Measurements from ENCODE around the gene ZNF320. TPM values are rescaled to one million over a fixed set of nuclear protein-coding genes. Genes with fewer than 3 reads are reported as not detected.
A peak's percentile ranks its signal among the peaks of the same experiment; 100 is the strongest.
"Not testable (repeated sequence)": the region's sequence is repeated elsewhere in the genome, so short reads cannot be mapped to it uniquely, and the experiment has no call there.

The ZNF320 gene
- total and polyA plus RNA-seq, 9 of the 15 experiments (the other 6 are each of a cell fraction or from before 2014, with no cell fraction given), result 5.4 to 25.6 (median 11.7) TPM

DNA sequence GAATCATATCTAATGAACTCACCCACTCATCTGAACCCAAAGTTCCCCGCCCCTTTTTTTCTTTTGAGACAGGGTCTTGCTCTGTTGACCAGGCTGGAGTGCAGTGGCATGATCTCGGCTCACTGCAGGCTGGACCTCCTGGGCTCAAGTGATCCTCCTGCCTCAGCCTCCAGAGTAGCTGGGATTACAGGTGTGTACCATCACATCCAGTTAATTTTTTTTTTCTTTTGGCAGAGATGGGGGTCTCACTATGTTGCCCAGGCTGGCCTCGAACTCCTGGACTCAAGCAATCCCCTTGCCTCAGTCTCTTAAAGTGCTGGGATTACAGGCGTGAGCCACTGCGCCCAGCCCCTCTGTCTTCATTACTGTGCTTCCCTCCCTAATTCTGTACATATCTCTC, 43.5 kb upstream of the ZNF320 start:
- BruUV-seq (replicated peaks); H3K27ac ChIP-seq (ENCODE audit: extremely low read depth, low read depth, low read length); DNase-seq (ENCODE audit: extremely low read depth in 1 of 4, low spot score in 3 of 4); H3K27me3 ChIP-seq (ENCODE audit: control insufficient read depth in 2 of 2, insufficient read depth in 2 of 2, low read length in 2 of 2); in situ Hi-C loops (cut with MboI); H4K20me1 ChIP-seq (replicated peaks; ENCODE audit: control insufficient read depth, insufficient read depth, low read length); intact Hi-C loops (cut with micrococcal nuclease); H3K9me3 ChIP-seq (replicated peaks; ENCODE audit: control insufficient read depth, insufficient read depth, low read depth, low read length); H3K9me1 ChIP-seq (ENCODE audit: control insufficient read depth, insufficient read depth, low read length); FAIRE-seq; CTCF ChIA-PET (ENCODE audit: low intra/inter-chr PET ratio); H2AFZ ChIP-seq (ENCODE audit: low read depth, low read length); ATAC-seq: not testable (repeated sequence)
- Histone ChIP-seq H3K4me1 (replicated peaks in 1 of 2; ENCODE audit: control insufficient read depth in 2 of 2, insufficient read depth in 2 of 2, low read length in 2 of 2) (peaks cover 28 to 41% of the 10 kb centered on the region in 2 experiments), H3K36me3 (ENCODE audit: control insufficient read depth, insufficient read depth, low read length) (peaks cover 18% of the 10 kb centered on the region; the same call in 2 of the 3 replicates), H3K9ac (ENCODE audit: insufficient read depth in 1 of 2, low read depth in 2 of 2, low read length in 2 of 2) (0 out of 4 replicates have a peak overlapping the region, but pooled peaks of 1 of the 2 experiments have one; percentile 24), H3K79me2 (ENCODE audit: control insufficient read depth, insufficient read depth, low read length) (peaks cover 62% of the 10 kb centered on the region), H3K4me3 (peak overlapping the region; percentile 95), H3K4me2 (ENCODE audit: insufficient read depth, low read length) (peak overlapping the region; percentile 87)
- WGBS (ENCODE audit: insufficient coverage, low coverage, missing lambda C conversion rate), result 37% methylated on average over 5 of the region's 5 CpGs
- TF ChIP-seq ZNF121 (CRISPR knock-in tag; conservative IDR thresholded peaks at IDR 0.05), result peak; percentile 66
- TF ChIP-seq BCOR (IDR thresholded peaks at IDR 0.05), result peak; percentile 28; the same call in 1 of the 2 replicates
- POLR2A ChIA-PET, result interaction anchor here (0.6 to 1.4 kb wide), 2 partner anchors 17 to 632 kb away, joined by 3 to 4 read pairs; no protein-coding TSS in a partner anchor

DNA sequence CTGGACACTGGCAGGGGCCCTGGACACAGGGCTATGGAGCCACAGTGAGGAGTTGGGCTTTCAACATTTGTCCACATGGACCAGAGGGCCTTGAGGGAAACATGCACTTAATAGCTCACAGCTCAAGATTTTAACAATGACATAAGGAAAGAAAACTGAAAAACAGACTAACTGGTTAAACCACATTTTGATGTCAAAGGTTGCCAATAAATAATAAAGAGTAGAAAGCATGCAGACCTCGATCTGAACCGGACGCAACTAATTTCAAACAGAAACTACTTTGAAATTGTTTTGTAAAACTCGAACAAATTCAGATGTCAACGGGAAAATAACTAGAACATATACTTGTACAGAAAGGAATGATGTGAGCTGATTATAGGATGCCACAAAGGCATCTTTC, 41.3 kb upstream of the ZNF320 start:
- ChIA-PET CTCF (ENCODE audit: low intra/inter-chr PET ratio) (no interaction called here), POLR2A (interaction anchor here (0.8 kb wide), 1 partner anchor 1003 kb away, joined by 3 read pairs; no protein-coding TSS in a partner anchor)
- Histone ChIP-seq H4K20me1 (replicated peaks; ENCODE audit: control insufficient read depth, insufficient read depth, low read length) (no peaks in the 10 kb centered on the region), H2AFZ (ENCODE audit: low read depth, low read length) (no peak overlapping the region), H3K27ac (ENCODE audit: extremely low read depth, low read depth, low read length) (no peak overlapping the region), H3K36me3 (ENCODE audit: control insufficient read depth, insufficient read depth, low read length) (peaks cover 35% of the 10 kb centered on the region; the same call in 2 of the 3 replicates), H3K9ac (ENCODE audit: insufficient read depth in 1 of 2, low read depth in 2 of 2, low read length in 2 of 2) (peak overlapping the region in 1 of 2 experiments; percentile 34; a peak in 1 of 4 replicates), H3K4me2 (ENCODE audit: insufficient read depth, low read length) (peak overlapping the region; percentile 24; the same call in 1 of the 2 replicates), H3K4me1 (replicated peaks in 1 of 2; ENCODE audit: control insufficient read depth in 2 of 2, insufficient read depth in 2 of 2, low read length in 2 of 2) (peaks cover 40 to 52% of the 10 kb centered on the region in 2 experiments), H3K4me3 (no peak overlapping the region), H3K9me3 (replicated peaks; ENCODE audit: control insufficient read depth, insufficient read depth, low read depth, low read length) (peaks cover 2% of the 10 kb centered on the region; the same call in 1 of the 2 replicates), H3K27me3 (ENCODE audit: control insufficient read depth in 2 of 2, insufficient read depth in 2 of 2, low read length in 2 of 2) (no peaks in the 10 kb centered on the region), H3K9me1 (ENCODE audit: control insufficient read depth, insufficient read depth, low read length) (no peaks in the 10 kb centered on the region), H3K79me2 (ENCODE audit: control insufficient read depth, insufficient read depth, low read length) (peaks cover 82% of the 10 kb centered on the region)
- in situ Hi-C loops (cut with MboI), result no loop called here
- 64% methylated on average over 5 of the region's 5 CpGs for WGBS (ENCODE audit: insufficient coverage, low coverage, missing lambda C conversion rate)
- no TSS peak for BruUV-seq (replicated peaks)
- DNase-seq (ENCODE audit: extremely low read depth in 1 of 4, low spot score in 3 of 4), result no peak
- FAIRE-seq, result no peak
- intact Hi-C loops (cut with micrococcal nuclease), result loop anchor here (5.0 kb wide), 1 partner anchor 41 kb away; the partner anchor contains the start of gene ZNF320
- TF ChIP-seq SRSF3 (IDR thresholded peaks at IDR 0.05; ENCODE audit: insufficient read depth, low read length) (no peak), FOXP4 (CRISPR knock-in tag; IDR thresholded peaks at IDR 0.05; ENCODE audit: borderline replicate concordance) (no peak), CC2D1A (IDR thresholded peaks at IDR 0.05) (no peak), MCM5 (IDR thresholded peaks at IDR 0.05; ENCODE audit: low read depth) (no peak), HNRNPH1 (optimal IDR thresholded peaks at IDR 0.05; ENCODE audit: low read depth, low read length) (no peak)
- TF ChIP-seq, protein P1, sequence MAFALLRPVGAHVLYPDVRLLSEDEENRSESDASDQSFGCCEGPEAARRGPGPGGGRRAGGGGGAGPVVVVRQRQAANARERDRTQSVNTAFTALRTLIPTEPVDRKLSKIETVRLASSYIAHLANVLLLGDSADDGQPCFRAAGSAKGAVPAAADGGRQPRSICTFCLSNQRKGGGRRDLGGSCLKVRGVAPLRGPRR (CRISPR knock-in tag; IDR thresholded peaks at IDR 0.05), result no peak
- no peak for ATAC-seq

All from K562 (cell line).